Urinary bladder (tissue), 4 donors: ENCODE results near the gene WDR72. TPM values are rescaled to one million over a fixed set of nuclear protein-coding genes. Genes with fewer than 3 reads are reported as not detected.
"Not testable (repeated sequence)": the region's sequence is repeated elsewhere in the genome, so short reads cannot be mapped to it uniquely, and the experiment has no call there.

Experiments
- DNase-seq: peaks from one replicate; pipeline ENCODE4 v3.0.0-alpha.2; 2015; ENCODE audit errors: extremely low spot score
- H3K27ac ChIP-seq: one replicate; pipeline ENCODE4 v1.5.1; 2013; ENCODE audit warnings: low read depth, mild to moderate bottlenecking, moderate library complexity
- H3K36me3 ChIP-seq: one replicate; pipeline ENCODE4 v1.6.1; 2013; ENCODE audit warnings: mild to moderate bottlenecking, moderate library complexity; ENCODE audit not compliant: insufficient read depth
- H3K4me1 ChIP-seq: one replicate; pipeline ENCODE4 v1.6.1; 2013; ENCODE audit warnings: mild to moderate bottlenecking, moderate library complexity; ENCODE audit not compliant: insufficient read depth
- H3K4me3 ChIP-seq: one replicate; pipeline ENCODE4 v1.5.1; 2013; ENCODE audit warnings: low read depth, low read length
- WGBS: extraction: QIAGEN DNeasy Blood & Tissue Kit; methylation state at CpG from one replicate; pipeline ENCODE4 v1.1.7; 2013; 5-methylcytosine and 5-hydroxymethylcytosine counted together
- polyA plus RNA-seq: library from polyadenylated mRNA; stranded (reverse); fragments of 200-250 nt; gene quantifications from one replicate; pipeline ENCODE4 v1.2.3, GENCODE V29; 2013
- total RNA-seq: library from RNA; depleted of rRNA; stranded (reverse); fragments of >200 nt; gene quantifications from one replicate; pipeline ENCODE4 v1.2.3, GENCODE V29; 2014
- donor health status: healthy with polysubstance abuse.
- donor health status: healthy.

The WDR72 gene
- total and polyA plus RNA-seq, 2 donors: 0.10 to 0.16 TPM

DNA sequence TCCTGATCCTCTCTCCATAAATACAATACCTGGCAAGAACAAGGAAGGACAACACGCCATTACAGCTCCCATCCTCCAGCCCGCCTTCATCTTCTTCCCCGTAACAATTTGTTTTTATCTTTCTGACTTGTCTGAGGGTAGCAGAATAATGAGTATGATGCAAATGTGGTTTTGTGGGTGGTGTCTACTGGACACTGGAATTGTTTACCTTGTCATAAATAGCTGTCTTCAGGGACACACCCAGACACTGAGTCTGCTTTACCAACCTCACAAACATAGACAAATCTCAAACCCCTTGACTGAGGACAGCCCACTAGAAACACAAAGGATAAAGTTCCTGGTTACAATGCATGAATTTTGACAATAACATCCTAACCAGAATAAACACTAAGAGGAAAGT lies 13.4 kb downstream of the WDR72 start:
- Histone ChIP-seq H3K4me3 (no peak overlapping the region), H3K4me1 (no peaks in the 10 kb centered on the region), H3K36me3 (no peaks in the 10 kb centered on the region), H3K27ac (no peak overlapping the region)
- WGBS: 82% methylated on average over 3 of the region's 3 CpGs
- DNase-seq: no peak

GRCh38 chr15:53739651-53740050 lies 19.8 kb downstream of the WDR72 start:
- Histone ChIP-seq H3K4me3 (no peak overlapping the region), H3K36me3 (no peaks in the 10 kb centered on the region), H3K27ac (no peak overlapping the region), H3K4me1 (no peaks in the 10 kb centered on the region)
- 33% methylated on average over 4 of the region's 4 CpGs for WGBS
- DNase-seq: no peak

DNA sequence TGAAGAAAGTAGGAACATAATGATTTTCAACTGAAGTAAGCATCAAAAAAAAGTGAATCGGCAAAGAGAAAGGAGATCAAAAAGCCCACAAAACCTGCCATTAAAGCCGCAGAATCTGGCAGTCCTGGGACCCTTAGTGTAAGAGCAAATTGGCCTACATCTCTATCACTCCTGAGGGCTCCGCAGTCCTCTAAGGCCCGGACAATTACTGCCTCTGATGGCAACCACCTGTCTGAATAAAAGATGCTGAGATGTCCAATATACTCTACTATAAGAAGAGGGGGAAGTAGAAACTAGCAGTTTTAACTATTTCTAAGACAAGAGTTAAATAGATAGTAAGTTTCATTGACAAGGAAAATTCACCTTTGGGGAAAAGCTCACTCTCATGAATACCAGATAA lies 20.3 kb downstream of the WDR72 start:
- Histone ChIP-seq H3K4me3 (no peak overlapping the region), H3K36me3 (no peaks in the 10 kb centered on the region), H3K27ac (no peak overlapping the region), H3K4me1 (no peaks in the 10 kb centered on the region)
- no peak for DNase-seq
- 61% methylated on average over 4 of the region's 4 CpGs for WGBS

- WGBS: 88% methylated on average over 3 of the region's 3 CpGs
- no peak overlapping the region for H3K4me3 ChIP-seq
- H3K27ac ChIP-seq: no peak overlapping the region
- no peaks in the 10 kb centered on the region for H3K36me3 ChIP-seq
- H3K4me1 ChIP-seq: no peaks in the 10 kb centered on the region
- DNase-seq: no peak
Measured at GRCh38 chr15:53721334-53722087, 38.0 kb downstream of the WDR72 start.

- no peak overlapping the region for H3K4me3 ChIP-seq
- no peak overlapping the region for H3K27ac ChIP-seq
- no peaks in the 10 kb centered on the region for H3K36me3 ChIP-seq
- 22% methylated on average over 3 of the region's 3 CpGs for WGBS
- no peaks in the 10 kb centered on the region for H3K4me1 ChIP-seq
- no peak for DNase-seq
Measured at GRCh38 chr15:53716909-53717876, 42.3 kb downstream of the WDR72 start.

GRCh38 chr15:53713218-53713617 lies 46.2 kb downstream of the WDR72 start:
- Histone ChIP-seq H3K4me3 (no peak overlapping the region), H3K27ac (no peak overlapping the region), H3K36me3 (no peaks in the 10 kb centered on the region), H3K4me1 (no peaks in the 10 kb centered on the region)
- WGBS: 95% methylated on average over 6 of the region's 6 CpGs
- DNase-seq: no peak

DNA sequence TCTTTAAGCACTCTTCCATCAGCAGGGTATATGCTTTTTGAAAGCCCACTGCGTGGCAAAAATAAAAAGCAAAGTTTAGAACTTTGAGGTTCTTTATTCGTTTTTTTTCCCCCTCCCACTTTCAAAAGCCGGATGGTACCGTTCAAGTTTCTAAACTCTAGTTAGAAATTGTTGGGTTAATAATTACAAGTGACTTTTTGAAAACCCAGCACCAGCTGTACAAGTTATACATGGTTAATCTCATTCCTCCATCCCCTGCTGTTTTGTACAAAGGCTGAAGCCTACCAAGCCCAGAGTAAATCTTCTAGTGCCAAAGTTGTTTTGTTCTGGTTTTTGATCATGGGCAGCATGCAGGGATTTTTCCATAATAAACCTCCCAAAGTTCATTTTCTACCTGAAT lies 48.6 kb downstream of the WDR72 start:
- no peaks in the 10 kb centered on the region for H3K4me1 ChIP-seq
- no peak overlapping the region for H3K4me3 ChIP-seq
- DNase-seq: no peak
- H3K27ac ChIP-seq: no peak overlapping the region
- no peaks in the 10 kb centered on the region for H3K36me3 ChIP-seq
- 73% methylated on average over 4 of the region's 4 CpGs for WGBS

GRCh38 chr15:53709821-53710220 lies 49.6 kb downstream of the WDR72 start:
- Histone ChIP-seq H3K27ac (no peak overlapping the region), H3K4me3 (no peak overlapping the region), H3K36me3 (no peaks in the 10 kb centered on the region), H3K4me1 (no peaks in the 10 kb centered on the region)
- no peak for DNase-seq
- WGBS: 47% methylated on average over 2 of the region's 2 CpGs

DNA sequence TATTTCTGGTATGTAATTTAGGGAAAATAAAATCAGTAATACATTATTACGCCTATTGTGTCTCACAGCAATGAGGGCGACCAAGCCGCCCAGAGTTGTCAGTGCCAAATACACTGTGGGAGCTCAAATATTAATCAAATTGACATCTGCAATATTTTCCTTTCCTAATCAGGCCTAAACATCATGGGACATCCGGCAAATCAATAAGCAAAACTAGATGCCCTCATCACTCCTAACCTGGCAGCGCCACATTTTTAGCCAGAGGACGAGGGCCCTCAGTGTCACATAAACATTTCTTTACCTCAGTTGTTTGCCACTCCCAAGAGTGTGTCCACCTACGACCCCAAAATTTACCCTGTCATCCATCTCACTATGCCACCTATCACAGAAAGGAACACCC lies 64.1 kb downstream of the WDR72 start:
- H3K36me3 ChIP-seq: no peaks in the 10 kb centered on the region
- 85% methylated on average over 7 of the region's 7 CpGs for WGBS
- H3K4me1 ChIP-seq: no peaks in the 10 kb centered on the region
- H3K27ac ChIP-seq: no peak overlapping the region
- no peak overlapping the region for H3K4me3 ChIP-seq
- DNase-seq: no peak

DNA sequence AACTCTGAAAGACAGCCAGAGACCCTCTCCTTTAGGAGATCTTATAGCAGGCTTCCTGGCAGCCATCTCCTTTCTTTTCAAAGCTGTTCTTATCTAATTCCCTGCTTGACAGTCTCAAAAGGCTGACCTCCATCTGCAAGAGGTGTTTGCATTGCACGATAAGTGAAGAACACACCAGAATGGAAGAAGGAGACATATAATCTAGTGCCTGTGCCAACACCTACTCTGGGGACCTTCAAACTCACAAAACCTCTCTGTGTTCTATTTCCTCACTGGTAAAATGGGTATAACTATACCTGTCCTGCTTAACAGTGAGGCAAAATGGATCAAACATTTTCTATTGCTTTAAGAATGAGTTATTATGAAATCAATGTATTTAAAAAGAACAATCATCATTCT lies 65.0 kb downstream of the WDR72 start:
- no peaks in the 10 kb centered on the region for H3K36me3 ChIP-seq
- H3K4me3 ChIP-seq: no peak overlapping the region
- no peak for DNase-seq
- H3K4me1 ChIP-seq: no peaks in the 10 kb centered on the region
- 29% methylated on average over 1 of the region's 1 CpG for WGBS
- no peak overlapping the region for H3K27ac ChIP-seq

GRCh38 chr15:53693729-53694475 lies 65.6 kb downstream of the WDR72 start:
- no peak overlapping the region for H3K4me3 ChIP-seq
- no peaks in the 10 kb centered on the region for H3K4me1 ChIP-seq
- DNase-seq: peak; percentile 35
- no peaks in the 10 kb centered on the region for H3K36me3 ChIP-seq
- H3K27ac ChIP-seq: no peak overlapping the region
- 27% methylated on average over 7 of the region's 7 CpGs for WGBS

GRCh38 chr15:53684162-53684561 lies 75.3 kb downstream of the WDR72 start:
- H3K4me3 ChIP-seq, DNase-seq, H3K36me3 ChIP-seq, H3K27ac ChIP-seq, H3K4me1 ChIP-seq: not testable (repeated sequence)
- WGBS: 88% methylated on average over 23 of the region's 23 CpGs

GRCh38 chr15:53681056-53681455 lies 78.4 kb downstream of the WDR72 start:
- no peak for DNase-seq
- no peaks in the 10 kb centered on the region for H3K36me3 ChIP-seq
- H3K27ac ChIP-seq: no peak overlapping the region
- H3K4me3 ChIP-seq: no peak overlapping the region
- H3K4me1 ChIP-seq: no peaks in the 10 kb centered on the region
- WGBS: 30% methylated on average over 5 of the region's 5 CpGs
